ENCODE data around the gene PDE4B.

PDE4B gene

DNA sequence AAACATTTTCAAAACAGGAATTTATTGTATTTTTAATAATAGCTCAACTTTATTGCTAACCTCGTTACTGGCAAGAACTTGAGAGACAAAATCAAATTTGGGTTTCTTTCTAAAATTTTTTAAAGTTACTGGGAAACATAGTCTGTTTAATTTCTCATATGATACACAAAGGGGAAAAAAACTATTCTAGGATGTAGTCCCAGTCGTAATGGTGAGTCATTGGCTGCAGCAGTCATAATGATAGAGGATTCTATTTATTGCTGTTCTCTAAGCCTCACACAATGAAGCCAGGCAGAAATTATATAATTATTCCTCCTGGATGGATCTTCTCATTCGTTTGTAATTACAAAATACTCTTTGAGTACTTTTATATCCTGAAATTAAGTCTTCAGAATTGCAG, 414.8 kb downstream of the PDE4B start:
- peak in 1 of 2 donors; percentile 60 for DNase-seq

DNA sequence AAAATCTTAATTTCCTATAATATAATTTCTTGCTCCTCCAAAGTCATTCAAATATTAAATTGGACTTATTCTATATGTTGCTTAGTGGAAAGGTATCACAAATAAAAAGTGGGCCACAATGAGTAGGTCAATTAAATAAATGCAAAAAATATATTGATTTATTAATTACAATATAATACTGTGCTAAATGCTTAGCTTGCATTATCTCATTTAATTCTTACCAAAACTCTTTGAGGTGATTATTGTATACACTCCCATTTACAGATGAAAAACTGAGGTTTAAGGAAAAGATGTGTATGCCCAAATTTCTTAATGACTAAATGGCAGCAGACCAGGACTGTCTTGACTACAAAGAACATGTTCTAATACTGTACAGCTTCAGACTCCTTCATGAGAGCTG, 415.9 kb downstream of the PDE4B start:
- no peak for DNase-seq

DNA sequence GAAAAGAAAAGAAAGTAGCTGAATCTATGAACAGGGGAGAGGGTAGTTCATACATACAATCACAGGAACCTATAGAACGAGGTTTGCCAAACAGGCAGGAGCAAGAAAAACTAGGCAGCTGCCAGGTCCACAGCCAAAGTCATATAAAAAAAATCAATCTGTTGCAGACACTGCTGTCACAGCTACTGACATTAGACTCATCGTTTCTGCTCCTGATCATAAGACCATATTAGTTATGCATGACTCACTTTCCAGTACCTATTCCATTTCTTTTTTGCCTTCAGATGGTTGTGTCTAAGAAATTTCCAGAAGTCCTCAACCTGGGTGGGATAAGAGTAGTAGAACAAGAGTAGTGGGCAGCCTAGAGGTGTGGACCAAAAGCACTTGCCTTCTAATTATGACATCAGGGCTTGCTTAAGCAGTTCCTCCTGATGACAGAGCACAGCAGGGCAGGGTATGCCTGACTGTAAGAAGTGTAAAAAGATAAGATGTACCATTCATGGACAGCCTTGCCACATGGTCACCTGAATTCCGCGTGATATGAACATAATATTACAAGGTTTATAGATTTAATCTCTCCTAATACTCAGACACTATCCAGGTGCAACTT, 418.0 kb downstream of the PDE4B start:
- no peak for DNase-seq

DNA sequence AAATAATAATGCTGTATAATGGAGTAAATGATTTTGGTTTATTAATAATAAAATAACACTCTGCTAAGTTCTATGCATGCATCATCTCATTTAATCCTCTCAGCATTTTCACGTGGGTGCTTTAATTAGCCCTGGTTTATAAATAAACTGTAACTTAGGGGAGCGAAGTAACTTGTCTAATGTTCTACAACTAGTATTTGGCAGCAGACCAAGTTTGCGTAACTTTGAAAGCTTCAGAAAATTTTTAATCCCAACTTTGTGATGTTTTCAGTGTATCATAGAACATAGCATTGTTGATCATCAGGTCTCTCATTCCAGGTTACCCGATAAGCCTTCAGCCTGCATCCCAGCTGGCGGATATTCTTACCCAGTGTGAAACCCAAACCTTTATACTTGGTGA, 418.8 kb downstream of the PDE4B start:
- DNase-seq, result no peak

DNA sequence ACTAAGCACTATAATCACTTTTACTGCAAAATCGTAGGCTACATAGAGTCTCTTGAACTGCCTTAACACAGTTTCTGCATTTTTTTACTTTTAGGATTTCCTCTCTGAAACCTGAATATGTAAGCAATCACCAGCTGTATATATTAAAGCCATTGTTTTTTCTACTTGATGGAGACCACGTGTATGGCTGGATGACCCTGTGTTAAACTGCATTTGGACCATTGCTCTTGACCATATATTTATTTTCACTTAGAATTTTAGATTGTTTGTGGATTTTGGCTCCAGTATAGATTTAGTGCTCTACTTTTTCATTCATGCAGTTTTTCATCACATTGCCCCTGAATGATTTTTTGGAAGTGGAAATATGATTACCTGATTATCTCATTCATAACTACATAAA, 420.8 kb downstream of the PDE4B start:
- DNase-seq, result no peak

DNA sequence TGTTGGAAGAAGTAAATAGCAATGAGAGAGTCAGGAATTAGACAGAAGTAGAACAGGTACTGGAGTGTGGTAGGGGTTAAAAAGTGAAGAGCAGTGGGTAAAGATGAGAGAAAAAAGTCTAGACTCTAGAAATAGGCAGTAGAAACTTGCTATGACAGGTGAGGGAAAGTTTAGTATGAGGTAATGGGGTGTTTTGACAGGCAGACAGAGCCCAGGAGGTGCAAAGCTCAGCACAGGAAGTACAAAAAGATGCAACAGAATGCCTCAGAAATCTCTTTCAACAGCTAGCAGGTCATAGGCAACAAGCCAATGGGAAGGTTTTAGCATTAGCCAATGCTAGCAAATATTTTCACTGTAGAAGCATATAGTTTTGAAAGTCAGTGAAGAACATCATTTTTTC, 422.2 kb downstream of the PDE4B start:
- DNase-seq, result no peak

DNA sequence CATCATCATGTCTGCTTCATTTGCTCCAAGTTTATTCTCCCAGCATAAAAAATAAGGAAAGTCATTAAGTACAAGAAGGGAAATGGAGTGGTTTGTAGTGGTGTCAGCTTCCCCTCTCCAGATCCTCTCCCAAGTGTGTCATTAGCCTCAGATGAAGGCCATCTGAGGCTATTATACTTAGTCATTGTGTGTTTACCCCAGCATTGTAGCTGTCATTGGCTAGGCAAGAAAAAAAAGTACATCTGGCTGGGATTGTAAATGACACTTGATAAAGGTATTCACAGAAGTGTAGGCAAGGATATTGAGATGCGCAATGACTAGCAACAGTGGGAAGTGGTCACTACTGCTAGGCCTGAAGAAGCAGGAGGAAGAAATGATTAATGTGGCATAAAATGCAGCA, 424.3 kb downstream of the PDE4B start:
- no peak for DNase-seq

DNA sequence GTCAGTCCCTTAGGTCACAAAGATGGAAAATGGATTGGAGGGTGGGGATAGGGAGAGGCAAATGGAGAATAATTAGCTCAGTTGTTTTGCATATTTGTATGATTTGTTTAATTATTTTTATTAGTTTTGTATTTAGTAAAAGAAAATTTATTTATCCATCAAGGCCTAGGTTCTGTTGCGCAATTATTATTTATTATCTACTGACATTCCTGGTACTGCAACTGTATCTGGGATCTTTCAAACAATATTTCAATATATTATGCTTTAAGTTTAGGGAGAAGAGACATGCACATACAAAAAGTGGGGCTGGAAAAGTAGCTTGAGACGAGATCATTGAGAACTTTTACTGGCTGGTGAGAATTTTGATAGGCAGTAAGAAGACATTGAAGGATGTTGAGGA, 424.9 kb downstream of the PDE4B start:
- no peak for DNase-seq

DNA sequence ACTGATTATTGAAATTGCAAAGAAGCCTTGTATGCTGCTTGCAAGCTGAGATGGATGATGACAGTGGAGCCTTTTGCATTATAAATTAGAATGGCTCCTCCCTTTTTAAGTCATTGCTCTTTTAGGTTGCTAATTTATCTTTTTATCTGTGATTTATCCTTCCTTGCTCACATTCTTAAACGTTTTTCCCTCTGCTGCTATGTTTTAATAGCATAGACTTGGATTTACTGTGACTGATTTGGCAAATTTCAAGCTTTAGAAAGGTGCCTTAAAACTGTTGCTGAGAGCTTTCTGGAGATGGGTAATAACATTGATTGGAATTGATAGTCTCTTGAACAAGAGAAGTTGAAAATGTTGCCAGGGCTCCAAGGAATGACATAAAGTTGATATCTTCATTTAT, 427.8 kb downstream of the PDE4B start:
- DNase-seq, result no peak

DNA sequence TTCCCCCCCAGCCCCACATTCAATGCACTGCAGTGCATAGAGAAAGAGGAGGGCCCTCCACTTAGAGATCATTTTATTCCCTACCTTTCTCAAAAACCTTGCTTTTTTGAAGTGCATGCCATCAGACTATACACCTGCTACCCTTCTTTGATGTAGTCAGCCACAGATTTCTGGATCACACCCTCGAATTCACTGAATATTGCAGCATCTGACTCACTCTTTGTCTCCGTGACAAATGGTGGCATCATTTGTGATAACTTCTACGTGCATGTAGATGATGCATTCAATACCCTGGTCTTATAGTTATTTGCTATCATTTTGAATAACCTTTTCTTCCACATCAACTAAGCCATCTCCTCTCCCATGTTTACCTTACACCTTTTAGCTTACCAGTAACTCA, 431.0 kb downstream of the PDE4B start:
- DNase-seq, result no peak

DNA sequence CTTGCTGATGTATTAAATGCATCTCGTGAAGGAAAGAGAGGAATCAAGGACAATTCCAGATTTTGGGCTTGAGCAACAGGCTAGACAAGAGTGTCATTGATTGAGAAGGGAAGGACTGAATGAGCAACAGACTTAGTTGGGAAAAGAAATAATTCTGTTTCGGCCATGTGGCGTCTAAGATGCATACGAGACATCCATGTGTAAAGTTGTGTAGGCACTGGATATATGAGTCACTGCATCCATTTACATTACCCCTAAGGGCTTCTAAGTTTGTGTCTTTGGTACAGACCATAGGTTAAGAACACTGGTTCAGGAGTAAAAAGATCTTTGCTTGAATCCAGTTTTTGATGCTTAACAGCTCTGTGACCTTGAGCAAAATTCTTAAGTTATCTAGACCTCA, 434.3 kb downstream of the PDE4B start:
- DNase-seq, result no peak

DNA sequence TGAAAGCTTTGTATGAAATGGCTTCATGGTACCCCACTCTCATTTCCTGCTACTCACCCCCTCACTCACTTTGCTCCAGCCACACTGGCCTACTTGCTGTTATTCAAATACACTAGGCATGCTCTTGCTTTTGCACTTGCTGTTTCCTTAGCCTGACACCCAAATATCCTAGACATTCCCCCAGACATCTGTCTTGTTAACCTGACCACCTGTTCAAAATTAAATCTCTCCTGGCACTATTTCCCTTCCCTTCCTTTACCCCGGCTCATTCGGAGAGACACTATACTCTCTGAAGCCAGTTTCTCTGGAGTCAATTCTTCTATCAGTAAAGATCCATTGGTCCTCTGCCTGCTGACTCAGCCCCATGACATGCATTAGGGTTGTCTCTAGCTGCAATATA, 435.3 kb downstream of the PDE4B start:
- no peak for DNase-seq

DNA sequence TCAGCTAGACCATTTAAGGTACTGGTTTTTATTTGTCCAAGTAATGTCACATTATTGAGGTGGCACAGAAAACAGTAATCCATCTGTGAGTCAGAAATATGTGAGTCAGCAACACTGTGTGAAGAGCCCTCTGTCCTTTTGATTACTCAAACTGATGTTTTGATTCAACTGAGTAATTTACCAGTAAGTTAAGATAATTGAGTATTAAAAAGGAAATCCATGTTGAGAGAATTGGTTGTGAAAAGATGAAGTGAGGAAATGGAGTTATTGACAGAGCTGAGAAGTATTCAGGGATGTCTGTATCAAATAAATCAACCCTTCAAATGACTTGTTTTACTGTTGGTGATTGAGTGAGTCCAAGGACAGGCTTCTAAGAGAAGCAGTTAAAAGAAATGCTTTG, 438.5 kb downstream of the PDE4B start:
- DNase-seq, result no peak

DNA sequence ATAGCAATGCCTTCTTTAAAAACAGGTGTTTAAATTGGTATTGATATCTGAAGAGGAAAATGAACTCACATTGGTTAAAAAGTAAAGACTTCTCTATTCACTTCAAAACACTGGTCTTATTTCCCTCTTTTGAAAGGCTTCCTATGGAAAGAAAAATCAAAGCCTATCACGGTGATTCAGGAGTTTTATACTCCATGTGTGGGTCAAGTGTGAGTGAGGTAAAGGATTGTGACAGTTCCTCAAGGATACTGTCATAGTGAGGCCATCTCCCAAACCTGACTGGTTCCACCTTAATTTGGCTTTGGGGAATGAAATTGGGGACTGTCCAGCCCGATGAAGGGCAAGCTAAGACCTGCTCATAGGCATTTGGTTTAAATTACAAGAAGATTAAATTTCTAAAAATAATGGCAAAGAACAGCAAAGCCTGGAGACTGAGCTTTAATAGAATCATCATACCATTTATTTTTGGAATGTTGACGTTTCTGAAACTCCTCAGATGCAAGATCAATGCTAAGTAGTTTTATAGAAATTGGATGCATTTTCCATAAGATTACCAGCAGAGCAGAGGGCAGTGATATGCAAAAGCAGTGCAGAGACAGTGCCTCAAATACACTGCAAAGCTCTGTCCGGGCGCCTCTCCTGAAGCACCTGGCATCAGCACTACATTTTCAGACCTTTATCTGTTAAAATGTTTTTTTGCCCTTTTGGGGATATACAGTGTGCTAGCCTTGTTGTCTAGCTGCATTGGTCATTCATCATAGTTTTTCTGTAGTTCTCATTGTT, 439.2 kb downstream of the PDE4B start:
- no peak for DNase-seq

DNA sequence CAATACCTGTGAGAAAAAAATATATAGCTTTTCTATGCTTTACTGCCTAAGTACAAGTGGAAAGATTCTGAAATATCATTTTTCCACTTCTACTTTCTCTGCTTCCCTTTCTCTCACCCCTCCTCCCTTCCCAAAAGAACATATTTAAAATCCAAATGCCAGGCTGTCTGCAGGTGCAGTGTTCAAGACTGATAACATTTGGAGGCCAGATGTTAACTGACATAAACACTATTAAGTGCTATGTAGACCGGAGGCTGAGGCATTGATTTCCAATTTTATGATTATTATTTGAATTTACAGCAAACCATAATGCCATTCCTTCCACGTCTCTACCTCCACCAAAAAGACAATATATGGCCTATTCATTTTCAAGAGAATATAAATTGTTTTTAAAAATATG, 444.3 kb downstream of the PDE4B start:
- DNase-seq, result no peak

DNA sequence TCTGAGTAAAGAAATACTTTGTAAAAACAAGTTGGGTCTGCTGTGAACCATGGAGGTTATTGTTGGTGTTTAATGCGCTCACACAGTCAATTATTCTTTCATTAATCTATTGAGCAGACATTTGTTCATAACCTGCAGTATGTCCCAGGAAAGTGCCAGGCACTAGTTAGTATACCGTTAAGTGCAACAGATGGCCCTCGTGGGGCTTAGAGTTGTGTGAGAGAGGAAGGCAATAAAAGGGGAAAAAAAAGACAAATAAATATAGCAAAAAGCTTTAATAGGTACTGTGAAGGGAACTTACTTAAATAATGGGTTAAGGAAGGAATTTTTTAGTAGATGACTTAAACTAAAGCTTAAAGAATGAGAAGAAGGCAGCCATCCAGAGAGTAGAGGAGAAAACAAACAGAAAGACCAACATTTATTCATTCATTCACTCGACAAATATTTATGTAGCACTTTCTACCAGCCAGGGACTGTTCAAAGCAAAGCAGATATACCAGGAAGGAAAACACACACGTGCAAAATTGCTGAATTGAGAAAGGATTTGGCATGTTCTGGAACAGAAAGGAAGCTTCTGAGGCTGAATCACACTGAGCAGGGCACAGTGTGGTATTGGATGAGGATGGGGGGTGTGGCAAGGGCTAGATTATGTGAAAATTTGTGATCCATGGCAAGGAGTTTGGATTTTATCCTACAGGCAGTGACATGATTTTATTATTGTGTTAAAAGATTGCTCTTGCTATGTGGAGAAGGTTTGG, 445.2 kb downstream of the PDE4B start:
- no peak for DNase-seq

DNA sequence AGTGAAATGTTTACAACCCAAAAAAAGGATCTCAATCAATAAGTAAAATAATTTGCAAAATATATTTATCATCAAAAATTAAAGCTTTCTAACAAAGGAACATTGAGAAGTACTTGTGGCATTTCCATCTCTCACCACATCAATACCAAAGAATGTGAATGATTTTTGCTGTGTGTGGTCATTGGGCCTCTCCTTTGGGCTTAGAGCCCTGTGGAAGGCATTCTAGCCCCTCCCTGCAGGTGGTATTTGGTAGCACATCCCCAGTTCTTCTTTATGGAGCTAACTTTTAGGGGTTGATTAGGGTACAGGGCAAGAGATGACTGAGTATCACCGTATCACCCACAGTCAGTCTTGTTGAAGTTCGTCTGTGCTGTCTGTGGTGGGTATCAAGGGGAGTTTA, 447.1 kb downstream of the PDE4B start:
- no peak for DNase-seq

DNA sequence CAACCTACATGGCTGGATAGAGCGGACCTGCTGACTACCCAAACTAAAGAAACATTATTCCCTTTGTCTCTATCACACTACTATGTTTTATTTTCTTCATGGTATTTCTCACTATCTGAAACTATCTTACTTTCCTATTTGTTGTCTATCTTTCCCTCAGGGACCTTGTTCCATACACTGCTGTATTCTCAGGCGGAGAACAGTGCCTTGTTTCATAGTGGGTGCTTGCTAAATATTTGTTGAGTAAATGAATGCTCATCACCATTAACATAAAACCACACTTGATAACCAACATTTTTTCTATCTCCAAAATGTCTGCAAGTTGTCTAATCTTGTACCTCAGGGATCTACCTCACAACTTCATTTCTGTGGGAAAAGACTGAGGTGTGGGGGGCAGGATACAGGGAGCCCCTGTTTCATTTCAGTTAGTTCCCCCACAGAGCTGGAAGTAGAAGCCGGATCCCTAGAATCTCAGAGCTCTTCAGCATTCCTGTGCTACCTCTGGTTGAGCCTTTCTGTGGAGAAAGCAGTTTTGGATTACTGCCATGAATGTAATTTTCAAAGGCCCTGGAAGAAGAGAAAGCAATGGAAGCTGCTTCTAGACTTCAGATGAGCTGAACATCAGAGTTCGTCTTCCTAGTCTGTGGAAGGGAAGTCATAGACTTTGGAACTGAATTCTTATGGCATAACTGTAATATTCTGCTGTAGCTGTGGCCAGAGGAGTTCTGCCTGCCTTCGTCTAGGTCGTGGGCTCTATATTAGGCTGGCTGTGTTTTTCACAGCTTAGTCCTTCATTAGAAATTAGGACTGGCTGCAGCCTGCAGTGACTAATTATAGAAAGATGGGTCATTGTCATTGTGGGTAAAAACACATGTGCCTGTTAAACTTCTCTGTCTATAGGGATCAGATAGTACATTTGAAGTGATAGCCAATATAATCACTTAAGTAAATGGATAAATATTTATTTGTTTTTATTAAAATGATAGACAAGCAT, 448.1 kb downstream of the PDE4B start:
- no peak for DNase-seq

DNA sequence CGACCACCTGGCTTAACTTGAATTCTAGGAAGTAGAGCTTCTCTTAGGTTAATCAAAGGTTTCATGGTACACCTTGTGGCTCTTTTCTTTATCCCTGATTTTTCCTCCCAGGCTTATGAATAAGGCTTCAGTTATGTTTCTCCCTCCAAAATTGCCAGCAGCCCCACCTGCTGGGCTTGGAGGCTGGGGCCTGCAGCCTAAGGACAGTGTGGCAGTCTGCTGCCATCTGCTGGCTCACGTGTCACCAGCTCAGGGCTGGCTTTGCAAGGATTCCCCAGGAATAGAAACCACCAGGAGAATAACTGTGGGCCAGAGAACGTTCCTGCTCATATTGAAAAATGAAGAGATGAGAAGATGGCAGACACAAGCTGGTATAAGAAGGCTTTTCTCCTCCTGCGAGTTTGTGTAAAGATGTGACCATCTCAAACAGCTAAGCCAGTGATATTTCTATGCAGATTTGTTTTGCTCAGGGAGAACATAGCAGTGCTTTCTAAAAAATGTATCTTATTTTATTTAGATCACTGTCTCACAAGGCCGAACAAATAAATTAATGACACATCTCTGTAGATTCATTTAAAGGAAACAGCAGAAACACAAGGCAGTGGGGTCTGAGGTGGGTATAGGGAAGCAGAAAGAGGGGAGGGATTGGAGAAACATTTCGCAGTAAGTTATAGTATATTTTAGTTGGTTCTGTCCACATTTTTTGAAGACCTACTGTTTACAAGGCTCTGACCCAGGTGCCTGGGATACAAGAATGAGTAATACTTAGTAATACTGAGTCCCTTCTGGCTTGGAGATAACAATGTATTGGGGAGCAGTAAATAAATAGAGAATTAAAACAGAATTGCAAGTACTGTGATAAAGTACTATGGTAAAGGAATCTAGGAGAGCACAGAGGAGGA, 450.2 kb downstream of the PDE4B start:
- DNase-seq, result peak; percentile 86 to 96

DNA sequence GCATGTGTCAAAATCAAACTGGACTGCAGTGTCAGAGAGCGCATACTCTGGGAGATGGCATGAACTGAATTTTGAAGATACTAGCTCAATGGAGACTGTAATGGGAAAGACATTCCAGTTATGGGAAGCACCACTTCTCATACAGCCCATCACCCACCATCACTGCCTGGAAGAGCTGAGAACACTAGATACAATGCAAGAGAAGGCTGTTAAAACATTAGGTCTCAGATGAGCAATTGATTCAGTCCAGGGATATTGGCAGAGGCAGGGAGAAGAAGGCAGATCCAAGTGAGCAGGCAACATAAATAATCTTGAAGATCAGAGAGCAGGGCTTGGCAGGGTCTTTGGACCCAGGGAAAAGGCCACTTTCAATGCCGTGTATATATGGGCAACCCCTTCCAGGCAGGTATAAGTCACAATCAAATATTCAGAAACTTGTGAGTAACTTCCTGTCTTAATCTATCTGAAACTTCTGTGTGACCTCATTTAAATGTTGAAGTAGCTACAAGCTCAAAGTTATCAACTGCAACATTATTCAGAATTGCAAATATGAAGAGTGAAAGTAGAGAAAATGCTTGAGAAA, 450.9 kb downstream of the PDE4B start:
- DNase-seq, result no peak

DNA sequence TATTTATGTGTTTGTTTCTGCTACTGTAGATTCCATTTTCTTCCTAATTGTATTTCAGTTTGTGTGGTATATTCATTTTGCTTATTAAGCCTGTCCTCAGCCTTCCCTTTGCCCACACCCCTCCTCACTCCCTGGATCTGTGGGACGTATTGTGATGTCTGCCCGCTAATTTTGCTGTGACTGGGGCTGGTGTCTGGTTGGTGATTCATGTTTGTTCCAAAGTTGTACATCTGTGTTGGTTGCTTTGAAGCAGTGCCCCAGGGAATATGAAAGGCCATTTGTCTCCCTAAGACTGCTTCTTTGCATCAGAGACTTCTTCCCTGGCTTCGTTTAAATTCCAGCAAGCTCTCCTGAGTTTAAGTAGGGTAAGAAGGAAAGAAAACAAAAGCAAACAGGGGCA, 451.7 kb downstream of the PDE4B start:
- DNase-seq, result peak; percentile 74 to 90
